Naive B cell (primary cell): ENCODE data around the gene NMS. TPM values are rescaled to one million over a fixed set of nuclear protein-coding genes. Genes with fewer than 3 reads are reported as not detected.

Experiments used
- ATAC-seq, 2 donors: fragments of 150-1000 bp; cut with Tn5 transposase; 2 replicates each; pipeline ENCODE4 v1.10.0; 2021; ENCODE audit warnings: low read depth in 2 of 2, mild to moderate bottlenecking in 2 of 2, moderate library complexity in 2 of 2
- DNase-seq: peaks from one replicate; pipeline ENCODE4 v3.0.0; 2022
- H3K27ac Mint-ChIP-seq, 6 donors: one replicate each; pipeline ENCODE4 v1.8.0; 2020 to 2022; ENCODE audit warnings: mild to moderate bottlenecking in 6 of 6, mixed read lengths in 6 of 6, moderate library complexity in 5 of 6, inconsistent platforms in 2 of 6
- H3K27me3 Mint-ChIP-seq, 3 donors: one replicate each; pipeline ENCODE4 v1.8.0; 2021 to 2022; ENCODE audit warnings: mixed read lengths in 3 of 3, mild to moderate bottlenecking in 1 of 3
- H3K36me3 Mint-ChIP-seq, 2 donors: one replicate each; pipeline ENCODE4 v1.8.0; 2020 to 2022; ENCODE audit warnings: mixed read lengths in 2 of 2, inconsistent platforms in 1 of 2, mild to moderate bottlenecking in 1 of 2
- H3K4me1 Mint-ChIP-seq, 3 donors: one replicate each; pipeline ENCODE4 v1.8.0; 2020 to 2022; ENCODE audit warnings: mixed read lengths in 3 of 3, inconsistent platforms in 1 of 3, mild to moderate bottlenecking in 1 of 3, moderate library complexity in 1 of 3
- H3K4me3 Mint-ChIP-seq, 8 donors: one replicate each; pipeline ENCODE4 v1.8.0; 2020 to 2022; ENCODE audit warnings: mild to moderate bottlenecking in 8 of 8, mixed read lengths in 8 of 8, moderate library complexity in 8 of 8, inconsistent platforms in 2 of 8
- H3K9me3 Mint-ChIP-seq, 7 donors: one replicate each; pipeline ENCODE4 v1.8.0; 2020 to 2022; ENCODE audit warnings: mixed read lengths in 7 of 7, mild to moderate bottlenecking in 5 of 7, inconsistent platforms in 2 of 7, moderate library complexity in 1 of 7
- polyA plus RNA-seq, 6 donors: library from polyadenylated mRNA; unstranded; fragments of 300-500 nt; fragmentation: Illumina TruSeq; gene quantifications; one replicate each; pipeline ENCODE4 v1.2.3, GENCODE V29; 2021; ENCODE audit warnings: low read depth in 6 of 6

The NMS gene, protein sequence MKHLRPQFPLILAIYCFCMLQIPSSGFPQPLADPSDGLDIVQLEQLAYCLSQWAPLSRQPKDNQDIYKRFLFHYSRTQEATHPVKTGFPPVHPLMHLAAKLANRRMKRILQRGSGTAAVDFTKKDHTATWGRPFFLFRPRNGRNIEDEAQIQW
- polyA plus RNA-seq = not detected

- Mint-ChIP-seq H3K27ac (no peak within 1 kb of the TSS), H3K27me3 (peaks cover 31 to 54% (median 48%) of the 10 kb centered on the region in 3 donors), H3K4me1 (no peaks in the 10 kb centered on the region), H3K36me3 (no peaks in the 10 kb centered on the region), H3K9me3 (peaks cover 0 to 2% (median 0%) of the 10 kb centered on the region in 7 donors), H3K4me3 (no peak within 1 kb of the TSS)
- no peak for ATAC-seq
- no peak for DNase-seq
Observed at GRCh38 chr2:100470182-100470581, at the start of gene NMS. TSS of gene NMS (plus strand) at chr2:100470482. CDS start at chr2:100470489, 7 bp downstream.

GRCh38 chr2:100422320-100423055, 47.8 kb upstream of the NMS start:
- Mint-ChIP-seq H3K4me1 (peaks cover 0 to 2% (median 2%) of the 10 kb centered on the region in 3 donors), H3K36me3 (no peaks in the 10 kb centered on the region), H3K27ac (no peak overlapping the region), H3K4me3 (peak overlapping the region in 1 of 8 donors; percentile 22), H3K27me3 (peaks cover 9 to 31% (median 27%) of the 10 kb centered on the region in 3 donors), H3K9me3 (no peaks in the 10 kb centered on the region)
- ATAC-seq = no peak
- no peak for DNase-seq

GRCh38 chr2:100423631-100424030, 46.7 kb upstream of the NMS start:
- no peak overlapping the region for H3K27ac Mint-ChIP-seq
- ATAC-seq = no peak
- peaks cover 13 to 36% (median 27%) of the 10 kb centered on the region in 3 donors for H3K27me3 Mint-ChIP-seq
- no peak for DNase-seq
- H3K4me3 Mint-ChIP-seq = no peak overlapping the region
- no peaks in the 10 kb centered on the region for H3K36me3 Mint-ChIP-seq
- no peaks in the 10 kb centered on the region for H3K9me3 Mint-ChIP-seq
- H3K4me1 Mint-ChIP-seq = peaks cover 0 to 5% (median 2%) of the 10 kb centered on the region in 3 donors

DNA sequence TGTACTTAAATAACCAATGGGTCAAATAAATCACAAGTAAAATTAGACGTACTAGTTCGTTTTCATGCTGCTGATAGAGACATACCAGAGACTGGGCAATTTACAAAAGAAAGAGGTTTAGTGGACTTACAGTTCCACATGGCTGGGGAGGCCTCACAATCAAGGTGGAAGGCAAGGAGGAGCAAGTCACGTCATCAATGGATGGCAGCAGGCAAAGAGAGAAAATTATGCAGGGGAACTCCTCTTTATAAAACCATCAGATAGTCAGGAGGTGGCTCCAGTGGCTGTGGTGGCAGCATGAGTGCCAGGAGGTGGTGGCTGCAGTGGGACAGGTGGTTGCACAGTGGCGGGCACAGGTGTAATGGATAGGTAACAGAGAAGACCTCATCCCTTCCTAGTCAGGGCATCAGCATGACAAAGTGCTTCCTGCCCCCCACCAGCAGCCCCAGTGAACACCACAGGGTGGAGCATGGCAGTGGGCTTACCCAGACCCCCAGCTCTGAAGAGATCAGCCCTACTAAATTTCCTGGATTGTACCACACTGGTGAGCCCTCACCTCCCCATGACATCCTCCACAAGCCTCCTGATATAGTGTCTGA, 45.9 kb upstream of the NMS start:
- no peak for ATAC-seq
- Mint-ChIP-seq H3K4me3 (no peak overlapping the region), H3K36me3 (no peaks in the 10 kb centered on the region)

DNA sequence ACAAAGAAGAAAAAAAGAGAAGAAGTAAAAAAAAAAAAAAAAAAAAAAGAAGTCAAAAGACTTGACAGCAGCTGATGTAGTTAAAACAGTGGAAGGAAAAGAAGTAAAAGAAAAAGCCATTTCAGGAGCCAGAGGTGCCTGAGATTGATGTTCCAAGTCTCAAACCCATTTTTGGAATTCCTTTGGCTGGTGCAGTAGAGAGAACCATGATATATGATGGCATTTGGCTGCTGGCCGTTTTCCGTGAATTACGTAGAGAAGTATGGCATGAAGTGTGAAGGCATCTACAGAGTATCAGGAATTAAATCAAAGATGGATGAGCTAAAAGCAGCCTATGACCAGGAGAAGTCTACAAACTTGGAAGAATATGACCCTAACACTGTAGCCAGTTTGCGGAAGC, 45.2 kb upstream of the NMS start:
- Mint-ChIP-seq H3K4me1 (peaks cover 0 to 5% (median 2%) of the 10 kb centered on the region in 3 donors), H3K4me3 (no peak overlapping the region), H3K27ac (no peak overlapping the region), H3K27me3 (peaks cover 21 to 44% (median 27%) of the 10 kb centered on the region in 3 donors), H3K36me3 (no peaks in the 10 kb centered on the region), H3K9me3 (peaks cover 0 to 6% (median 0%) of the 10 kb centered on the region in 7 donors)
- DNase-seq (no peak), ATAC-seq (no peak)

More for the DNA sequence above, 45.9 kb upstream of the NMS start:
- peaks cover 0 to 2% (median 0%) of the 10 kb centered on the region in 7 donors for H3K9me3 Mint-ChIP-seq
- DNase-seq = no peak
- H3K27ac Mint-ChIP-seq = peak overlapping the region in 1 of 6 donors; percentile 26
- H3K27me3 Mint-ChIP-seq = peaks cover 16 to 43% (median 27%) of the 10 kb centered on the region in 3 donors
- peaks cover 0 to 5% (median 2%) of the 10 kb centered on the region in 3 donors for H3K4me1 Mint-ChIP-seq

GRCh38 chr2:100425573-100426383, 44.5 kb upstream of the NMS start:
- no peak for ATAC-seq
- no peak for DNase-seq
- peak overlapping the region in 1 of 6 donors; percentile 29 for H3K27ac Mint-ChIP-seq
- peaks cover 0 to 8% (median 0%) of the 10 kb centered on the region in 7 donors for H3K9me3 Mint-ChIP-seq
- peaks cover 0 to 6% of the 10 kb centered on the region in 2 donors for H3K36me3 Mint-ChIP-seq
- H3K27me3 Mint-ChIP-seq = peaks cover 21 to 49% (median 32%) of the 10 kb centered on the region in 3 donors
- H3K4me1 Mint-ChIP-seq = peaks cover 0 to 5% (median 2%) of the 10 kb centered on the region in 3 donors
- no peak overlapping the region for H3K4me3 Mint-ChIP-seq

DNA sequence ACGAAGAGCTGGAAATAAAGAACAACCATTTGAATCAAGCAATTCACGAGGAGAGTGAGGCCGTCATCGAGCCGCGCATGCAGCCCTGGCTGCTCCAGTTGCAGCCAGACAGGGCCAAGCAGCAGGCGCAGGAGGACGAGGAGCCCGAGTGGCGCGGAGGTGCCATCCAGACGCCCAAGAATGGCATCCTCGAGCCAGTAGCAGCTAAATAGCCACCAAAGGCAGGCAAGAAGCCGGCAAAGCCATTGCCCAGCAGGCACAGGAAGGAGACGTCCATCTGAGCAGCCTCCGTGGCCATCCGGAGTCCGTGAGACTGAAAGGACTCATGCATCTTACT, 43.9 kb upstream of the NMS start:
- no peak overlapping the region for H3K4me3 Mint-ChIP-seq
- no peak overlapping the region for H3K27ac Mint-ChIP-seq
- peaks cover 0 to 5% (median 2%) of the 10 kb centered on the region in 3 donors for H3K4me1 Mint-ChIP-seq
- ATAC-seq (no peak), DNase-seq (no peak)
- peaks cover 0 to 11% (median 2%) of the 10 kb centered on the region in 7 donors for H3K9me3 Mint-ChIP-seq
- peaks cover 24 to 52% (median 35%) of the 10 kb centered on the region in 3 donors for H3K27me3 Mint-ChIP-seq
- H3K36me3 Mint-ChIP-seq = peaks cover 0 to 10% of the 10 kb centered on the region in 2 donors

- H3K27me3 Mint-ChIP-seq = peaks cover 27 to 54% (median 35%) of the 10 kb centered on the region in 3 donors
- DNase-seq (no peak), ATAC-seq (no peak)
- H3K36me3 Mint-ChIP-seq = peaks cover 0 to 10% of the 10 kb centered on the region in 2 donors
- H3K4me1 Mint-ChIP-seq = peaks cover 0 to 5% (median 2%) of the 10 kb centered on the region in 3 donors
- no peak overlapping the region for H3K27ac Mint-ChIP-seq
- H3K9me3 Mint-ChIP-seq = peaks cover 0 to 11% (median 2%) of the 10 kb centered on the region in 7 donors
- no peak overlapping the region for H3K4me3 Mint-ChIP-seq
Observed at GRCh38 chr2:100427111-100427510, 43.2 kb upstream of the NMS start.

DNA sequence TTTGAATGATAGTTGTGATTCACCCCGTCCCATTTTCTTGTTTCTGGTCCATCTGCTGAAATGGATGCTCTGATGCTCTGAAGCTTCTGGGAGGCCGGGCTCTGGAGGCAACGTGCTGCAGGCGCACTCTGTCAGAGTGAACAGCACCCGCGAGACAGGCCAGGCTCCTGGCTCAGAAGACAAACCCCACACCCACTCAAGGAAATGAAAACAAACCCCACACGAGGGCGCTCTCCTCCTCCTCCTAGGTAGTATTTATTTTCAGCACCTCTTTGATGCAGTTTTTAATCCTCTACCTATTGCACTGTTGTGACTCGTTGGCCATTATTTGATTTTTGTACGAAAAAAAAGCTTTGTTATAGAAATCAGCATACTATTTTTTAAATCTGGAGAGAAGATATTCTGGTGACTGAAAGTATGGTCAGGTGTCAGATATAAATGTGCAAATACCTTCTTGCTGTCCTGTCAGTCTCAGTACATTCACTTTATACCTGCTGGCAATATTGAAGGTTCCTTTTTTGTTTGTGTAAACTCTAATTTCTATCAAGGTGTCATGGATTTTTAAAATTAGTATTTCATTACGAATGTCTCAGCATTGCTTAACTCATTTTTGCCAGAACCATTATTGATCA, 42.5 kb upstream of the NMS start:
- Mint-ChIP-seq H3K4me1 (peaks cover 0 to 5% (median 2%) of the 10 kb centered on the region in 3 donors), H3K27ac (no peak overlapping the region), H3K27me3 (peaks cover 31 to 59% (median 41%) of the 10 kb centered on the region in 3 donors), H3K9me3 (peaks cover 0 to 11% (median 2%) of the 10 kb centered on the region in 7 donors), H3K36me3 (peaks cover 0 to 10% of the 10 kb centered on the region in 2 donors), H3K4me3 (no peak overlapping the region)
- peak; percentile 76 for ATAC-seq
- DNase-seq = peak; percentile 41

- Mint-ChIP-seq H3K36me3 (peaks cover 0 to 10% of the 10 kb centered on the region in 2 donors), H3K4me3 (no peak overlapping the region), H3K27me3 (peaks cover 42 to 66% (median 44%) of the 10 kb centered on the region in 3 donors), H3K27ac (no peak overlapping the region), H3K4me1 (peaks cover 0 to 5% (median 2%) of the 10 kb centered on the region in 3 donors), H3K9me3 (peaks cover 0 to 11% (median 2%) of the 10 kb centered on the region in 7 donors)
- DNase-seq = no peak
- no peak for ATAC-seq
Observed at GRCh38 chr2:100429726-100430125, 40.6 kb upstream of the NMS start.

- ATAC-seq = no peak
- Mint-ChIP-seq H3K9me3 (peaks cover 0 to 2% (median 0%) of the 10 kb centered on the region in 7 donors), H3K4me3 (no peak overlapping the region), H3K36me3 (no peaks in the 10 kb centered on the region), H3K27me3 (peaks cover 30 to 51% (median 47%) of the 10 kb centered on the region in 3 donors), H3K27ac (no peak overlapping the region), H3K4me1 (no peaks in the 10 kb centered on the region)
- no peak for DNase-seq
Observed at GRCh38 chr2:100437751-100438150, 32.5 kb upstream of the NMS start.

GRCh38 chr2:100446696-100447095, 23.6 kb upstream of the NMS start:
- H3K27me3 Mint-ChIP-seq = peaks cover 0 to 14% (median 5%) of the 10 kb centered on the region in 3 donors
- no peak overlapping the region for H3K27ac Mint-ChIP-seq
- DNase-seq = no peak
- no peaks in the 10 kb centered on the region for H3K4me1 Mint-ChIP-seq
- no peak for ATAC-seq
- peaks cover 0 to 8% (median 6%) of the 10 kb centered on the region in 7 donors for H3K9me3 Mint-ChIP-seq
- H3K4me3 Mint-ChIP-seq = no peak overlapping the region
- H3K36me3 Mint-ChIP-seq = no peaks in the 10 kb centered on the region
